A673 (cell line): ENCODE measurements around the gene BSN. TPM values are rescaled to one million over a fixed set of nuclear protein-coding genes. Genes with fewer than 3 reads are reported as not detected.

Source experiments
- BruUV-seq: library from RNA; stranded (reverse); fragments of 400-500 nt; replicated peaks from 2 replicates; lab custom pipeline; 2021; lab: Mats Ljungman, UMichigan
- CTCF ChIA-PET: fragments of 300-600 bp; sonication (Branson Sonifier 250); formaldehyde crosslinking; loops from one replicate; lab custom pipeline; 2022; ENCODE audit warnings: antibody characterized with exemption; lab: Charles Lee
- POLR2A ChIA-PET: fragments of 300-600 bp; sonication (Branson Sonifier 250); formaldehyde crosslinking; loops from one replicate; lab custom pipeline; 2022; ENCODE audit warnings: antibody characterized with exemption; ENCODE audit not compliant: low non-redundant PET; lab: Charles Lee
- DNase-seq: peaks from one replicate; pipeline ENCODE4 v3.0.0-alpha.2; 2015; ENCODE audit warnings: low spot score
- H3K27ac ChIP-seq: fragments of 200-600 bp; sonication (generic); 2 replicates; pipeline ENCODE4 v1.5.1; 2016; ENCODE audit warnings: mixed run types, low read depth, mild to moderate bottlenecking, mixed read lengths, antibody characterized with exemption, low read length; ENCODE audit not compliant: poor library complexity, severe bottlenecking
- H3K27me3 ChIP-seq: fragments of 200-600 bp; sonication (generic); replicated peaks from 2 replicates; pipeline ENCODE4 v1.6.1; 2017; ENCODE audit warnings: mixed run types, low read depth, mild to moderate bottlenecking, mixed read lengths, antibody characterized with exemption, low read length; ENCODE audit not compliant: insufficient read depth, poor library complexity
- H3K36me3 ChIP-seq: fragments of 200-600 bp; sonication (generic); 2 replicates; pipeline ENCODE4 v1.6.1; 2016; ENCODE audit warnings: mixed run types, mild to moderate bottlenecking, mixed read lengths, antibody characterized with exemption, low read length; ENCODE audit not compliant: insufficient read depth, poor library complexity, severe bottlenecking
- H3K4me1 ChIP-seq: fragments of 200-600 bp; sonication (generic); 2 replicates; pipeline ENCODE4 v1.6.1; 2017; ENCODE audit warnings: mixed run types, mild to moderate bottlenecking, mixed read lengths, antibody characterized with exemption, low read length; ENCODE audit not compliant: insufficient read depth, poor library complexity, severe bottlenecking
- H3K4me3 ChIP-seq: fragments of 200-600 bp; sonication (generic); 2 replicates; pipeline ENCODE4 v1.5.1; 2016; ENCODE audit warnings: low read depth, mixed run types, mild to moderate bottlenecking, mixed read lengths, low read length; ENCODE audit not compliant: poor library complexity, severe bottlenecking
- H3K9me3 ChIP-seq: fragments of 200-600 bp; sonication (generic); 2 replicates; pipeline ENCODE4 v1.6.1; 2016; ENCODE audit warnings: mixed run types, low read depth, mild to moderate bottlenecking, mixed read lengths, antibody characterized with exemption, low read length; ENCODE audit not compliant: poor library complexity, severe bottlenecking
- CTCF ChIP-seq: fragments of 300-800, 200-600 bp; sonication (generic); conservative IDR thresholded peaks from 2 replicates; pipeline ENCODE4 v1.5.1; 2017; ENCODE audit warnings: low read depth, mild to moderate bottlenecking, antibody characterized with exemption, low read length, moderate library complexity, mixed read lengths
- EZH2 ChIP-seq: fragments of 200-600 bp; sonication (generic); IDR thresholded peaks from 2 replicates; pipeline ENCODE4 v1.6.1; 2017; ENCODE audit warnings: borderline replicate concordance, low read depth, mild to moderate bottlenecking, mixed read lengths, antibody characterized with exemption, low read length; ENCODE audit not compliant: poor library complexity, severe bottlenecking
- intact Hi-C: fragments of 100-400 bp; cut with micrococcal nuclease; formaldehyde crosslinking; loops from one replicate; pipeline ENCODE4 v1.10.0; 2022; ENCODE audit not compliant: unreplicated experiment
- total RNA-seq: library from RNA; stranded (reverse); gene quantifications from 2 replicates; pipeline ENCODE4 v1.2.3, GENCODE V29; 2021

Gene BSN
- total RNA-seq, 1 experiment from 2014 or later = 1.4 TPM

DNA sequence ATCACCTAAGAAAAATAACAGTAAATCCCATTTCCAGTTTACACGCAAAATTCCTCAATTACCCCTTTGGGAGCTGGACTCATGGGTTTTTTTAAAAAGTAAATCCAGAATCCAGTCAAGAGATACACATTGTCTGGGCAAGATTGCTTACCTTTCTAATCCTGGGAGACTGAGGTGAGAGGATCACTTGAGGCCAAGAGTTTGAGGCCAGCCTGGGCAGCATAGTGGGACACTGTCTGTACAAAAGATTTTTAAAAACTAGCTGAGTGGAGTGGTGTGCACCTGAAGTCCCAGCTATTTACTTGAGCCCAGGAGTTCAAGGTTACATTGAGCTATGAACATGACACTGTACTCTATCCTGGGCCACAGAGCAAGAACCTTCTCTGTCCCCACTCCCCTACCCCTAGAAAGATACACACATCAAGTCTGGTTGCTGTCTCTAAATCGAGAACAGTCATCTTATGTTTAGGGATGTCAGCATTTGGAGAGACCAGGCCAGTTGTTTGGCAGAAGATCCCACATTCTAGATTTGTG is 45.2 kb upstream of the BSN start:
- POLR2A ChIA-PET = no interaction called here

DNA sequence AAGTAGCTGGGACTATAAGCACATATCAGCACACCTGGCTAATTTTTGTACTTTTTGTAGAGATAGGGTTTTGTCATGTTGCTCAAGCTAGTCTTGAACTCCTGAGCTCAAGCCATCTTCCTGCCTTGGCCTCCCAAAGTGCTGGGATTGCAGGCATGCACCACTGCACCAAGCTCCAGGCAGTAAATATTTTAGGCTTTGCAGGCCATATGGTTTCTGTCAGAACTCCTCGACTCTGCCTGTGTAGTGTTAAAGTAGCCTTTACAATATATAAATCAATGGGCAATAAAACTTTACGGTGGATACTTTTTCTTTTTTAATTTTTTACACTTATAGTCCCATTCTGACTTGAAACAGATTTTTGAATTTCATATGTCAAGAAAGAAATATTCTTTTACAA is 42.6 kb upstream of the BSN start:
- TF ChIP-seq CTCF (no peak), EZH2 (no peak)
- intact Hi-C loops = no loop called here
- Histone ChIP-seq H3K27ac (no peak overlapping the region), H3K9me3 (no peaks in the 10 kb centered on the region), H3K4me3 (no peak overlapping the region), H3K4me1 (no peaks in the 10 kb centered on the region), H3K36me3 (no peaks in the 10 kb centered on the region), H3K27me3 (no peaks in the 10 kb centered on the region)
- BruUV-seq = no TSS peak
- POLR2A ChIA-PET = no interaction called here
- CTCF ChIA-PET = no interaction called here
- no peak for DNase-seq

More for the DNA sequence above, 45.2 kb upstream of the BSN start:
- no peak for TF ChIP-seq EZH2
- H3K9me3 ChIP-seq = no peaks in the 10 kb centered on the region
- no peaks in the 10 kb centered on the region for H3K36me3 ChIP-seq
- no peak for DNase-seq
- no peaks in the 10 kb centered on the region for H3K27me3 ChIP-seq
- no peak overlapping the region for H3K4me3 ChIP-seq
- BruUV-seq = no TSS peak
- no peak overlapping the region for H3K27ac ChIP-seq
- intact Hi-C loops = no loop called here
- CTCF ChIA-PET = no interaction called here
- no peaks in the 10 kb centered on the region for H3K4me1 ChIP-seq

GRCh38 chr3:49512781-49513355 is 41.4 kb upstream of the BSN start:
- no peak overlapping the region for H3K4me3 ChIP-seq
- BruUV-seq = no TSS peak
- no peaks in the 10 kb centered on the region for H3K4me1 ChIP-seq
- no peaks in the 10 kb centered on the region for H3K27me3 ChIP-seq
- H3K36me3 ChIP-seq = no peaks in the 10 kb centered on the region
- ChIA-PET CTCF (no interaction called here), POLR2A (no interaction called here)
- intact Hi-C loops = no loop called here
- no peaks in the 10 kb centered on the region for H3K9me3 ChIP-seq
- DNase-seq = no peak
- H3K27ac ChIP-seq = no peak overlapping the region
- TF ChIP-seq CTCF (no peak), EZH2 (no peak)

DNA sequence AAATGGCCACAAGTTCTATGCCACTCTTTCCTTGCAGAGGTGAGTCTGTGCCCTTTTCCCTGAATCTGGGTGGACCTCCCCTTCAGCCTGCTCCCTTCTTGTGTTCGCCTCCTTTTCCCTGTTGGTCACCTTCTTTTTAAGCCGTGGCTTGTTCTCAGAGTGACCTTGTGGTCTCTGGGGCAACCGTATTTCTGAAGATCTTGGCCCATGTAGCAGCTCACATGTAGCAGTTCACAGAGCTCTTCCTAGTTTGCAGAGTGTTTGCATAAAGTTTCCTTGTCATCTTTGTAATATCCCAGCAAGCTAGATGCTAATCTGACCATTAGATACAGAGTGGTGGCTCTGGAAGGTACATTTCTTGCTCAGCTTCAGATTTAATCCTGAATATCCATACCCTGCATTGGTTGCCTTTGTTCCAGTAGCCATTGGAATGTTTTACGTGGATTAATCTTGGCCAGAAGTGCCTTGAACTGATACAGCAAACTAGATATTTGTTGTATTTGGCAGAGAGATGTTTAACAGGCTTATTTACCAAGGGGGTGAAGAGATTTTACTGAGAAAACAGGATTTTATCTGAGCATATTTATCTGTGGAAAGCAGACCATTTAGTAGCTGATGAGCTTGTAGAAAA is 40.7 kb upstream of the BSN start:
- no peaks in the 10 kb centered on the region for H3K36me3 ChIP-seq
- H3K27me3 ChIP-seq = no peaks in the 10 kb centered on the region
- ChIA-PET CTCF (no interaction called here), POLR2A (no interaction called here)
- BruUV-seq = no TSS peak
- TF ChIP-seq EZH2 = no peak
- no peak for TF ChIP-seq CTCF
- no peaks in the 10 kb centered on the region for H3K4me1 ChIP-seq
- no peak overlapping the region for H3K4me3 ChIP-seq
- no peak for DNase-seq
- H3K9me3 ChIP-seq = no peaks in the 10 kb centered on the region
- H3K27ac ChIP-seq = no peak overlapping the region
- intact Hi-C loops = no loop called here
